Measurements from ENCODE around the gene ATP6V1B1. TPM values are rescaled to one million over a fixed set of nuclear protein-coding genes. Genes with fewer than 3 reads are reported as not detected.

ATP6V1B1 gene
- total RNA-seq, 2 experiments from 2014 or later: not detected

- ATAC-seq (ENCODE audit: poor library complexity): no peak
- Mint-ChIP-seq H3K9me3 (no peaks in the 10 kb centered on the region), H3K27me3 (peaks cover 11% of the 10 kb centered on the region), H3K36me3 (ENCODE audit: low read depth) (no peaks in the 10 kb centered on the region), H3K4me3 (no peak overlapping the region), H3K4me1 (ENCODE audit: low read depth) (no peaks in the 10 kb centered on the region), H3K27ac (no peak overlapping the region)
- no peaks in the 10 kb centered on the region for H3K9me3 ChIP-seq (ENCODE audit: control insufficient read depth in 1 of 2, insufficient read depth in 1 of 2, low read length in 2 of 2)
- intact Hi-C loops (cut with DNase I, micrococcal nuclease): no loop called here
- H3K27me3 ChIP-seq (ENCODE audit: control insufficient read depth in 1 of 2, insufficient read depth in 2 of 2, low read length in 2 of 2): no peaks in the 10 kb centered on the region
- H3K4me1 ChIP-seq (ENCODE audit: insufficient read depth, low read length): no peaks in the 10 kb centered on the region
- no peak overlapping the region for H3K27ac ChIP-seq (ENCODE audit: low read depth in 1 of 2, low read length in 2 of 2)
- H3K36me3 ChIP-seq (ENCODE audit: insufficient read depth, low read length): no peaks in the 10 kb centered on the region
- CTCF ChIA-PET: no interaction called here
- H3K4me3 ChIP-seq (ENCODE audit: low read length): no peak overlapping the region
- TF ChIP-seq CTCF (IDR thresholded peaks at IDR 0.05): no peak
- POLR2A ChIA-PET: no interaction called here
- DNase-seq: no peak
Observed at GRCh38 chr2:70930371-70931329, 5.0 kb upstream of the ATP6V1B1 start.

- DNase-seq (no peak), ATAC-seq (ENCODE audit: poor library complexity) (no peak)
- Mint-ChIP-seq H3K9me3 (no peaks in the 10 kb centered on the region), H3K27ac (no peak overlapping the region), H3K4me3 (no peak overlapping the region), H3K4me1 (ENCODE audit: low read depth) (no peaks in the 10 kb centered on the region), H3K36me3 (ENCODE audit: low read depth) (no peaks in the 10 kb centered on the region), H3K27me3 (peaks cover 14% of the 10 kb centered on the region)
- no peaks in the 10 kb centered on the region for H3K9me3 ChIP-seq (ENCODE audit: control insufficient read depth in 1 of 2, insufficient read depth in 1 of 2, low read length in 2 of 2)
- ChIA-PET POLR2A (no interaction called here), CTCF (no interaction called here)
- H3K36me3 ChIP-seq (ENCODE audit: insufficient read depth, low read length): no peaks in the 10 kb centered on the region
- no peaks in the 10 kb centered on the region for H3K4me1 ChIP-seq (ENCODE audit: insufficient read depth, low read length)
- no peak overlapping the region for H3K4me3 ChIP-seq (ENCODE audit: low read length)
- no peaks in the 10 kb centered on the region for H3K27me3 ChIP-seq (ENCODE audit: control insufficient read depth in 1 of 2, insufficient read depth in 2 of 2, low read length in 2 of 2)
- intact Hi-C loops (cut with DNase I, micrococcal nuclease): no loop called here
- no peak for TF ChIP-seq CTCF (IDR thresholded peaks at IDR 0.05)
- H3K27ac ChIP-seq (ENCODE audit: low read depth in 1 of 2, low read length in 2 of 2): no peak overlapping the region
Observed at GRCh38 chr2:70931376-70932000, 4.2 kb upstream of the ATP6V1B1 start.

- H3K4me1 Mint-ChIP-seq (ENCODE audit: low read depth): no peaks in the 10 kb centered on the region
- ChIA-PET POLR2A (no interaction called here), CTCF (no interaction called here)
- ATAC-seq (ENCODE audit: poor library complexity): no peak
- intact Hi-C loops (cut with DNase I, micrococcal nuclease): no loop called here
- H3K27me3 Mint-ChIP-seq: peaks cover 17% of the 10 kb centered on the region
- no peaks in the 10 kb centered on the region for H3K4me1 ChIP-seq (ENCODE audit: insufficient read depth, low read length)
- no peak overlapping the region for H3K27ac Mint-ChIP-seq
- no peaks in the 10 kb centered on the region for H3K36me3 ChIP-seq (ENCODE audit: insufficient read depth, low read length)
- no peak overlapping the region for H3K4me3 Mint-ChIP-seq
- no peak for TF ChIP-seq CTCF (IDR thresholded peaks at IDR 0.05)
- H3K36me3 Mint-ChIP-seq (ENCODE audit: low read depth): no peaks in the 10 kb centered on the region
- H3K4me3 ChIP-seq (ENCODE audit: low read length): no peak overlapping the region
- no peaks in the 10 kb centered on the region for H3K9me3 ChIP-seq (ENCODE audit: control insufficient read depth in 1 of 2, insufficient read depth in 1 of 2, low read length in 2 of 2)
- no peak overlapping the region for H3K27ac ChIP-seq (ENCODE audit: low read depth in 1 of 2, low read length in 2 of 2)
- no peaks in the 10 kb centered on the region for H3K27me3 ChIP-seq (ENCODE audit: control insufficient read depth in 1 of 2, insufficient read depth in 2 of 2, low read length in 2 of 2)
- no peaks in the 10 kb centered on the region for H3K9me3 Mint-ChIP-seq
- no peak for DNase-seq
Observed at GRCh38 chr2:70932631-70933230, 3.0 kb upstream of the ATP6V1B1 start.

Measured in CD4-positive, alpha-beta T cell (primary cell).